ENCODE results near the gene EGFLAM.

GRCh38 chr5:38467353-38468040 is 209.1 kb downstream of the EGFLAM start:
- TF ChIP-seq CTCF (IDR thresholded peaks at IDR 0.05) (no peak), POLR2A (IDR thresholded peaks at IDR 0.05) (no peak)
